ENCODE data around the gene FBLN2. TPM values are rescaled to one million over a fixed set of nuclear protein-coding genes. Genes with fewer than 3 reads are reported as not detected.

Gene FBLN2
- total RNA-seq, 4 donors from 2014 or later: 25.3 to 93.8 (median 47.6) TPM

GRCh38 chr3:13570391-13571194, 21.7 kb downstream of the FBLN2 start:
- no peaks in the 10 kb centered on the region for H3K9me3 ChIP-seq
- WGBS: 93% methylated on average over 2 of the region's 46 CpGs
- peaks cover 60% of the 10 kb centered on the region for H3K4me1 ChIP-seq
- H3K36me3 ChIP-seq: no peaks in the 10 kb centered on the region
- DNase-seq (ENCODE audit: low spot score in 2 of 2): no peak
- H3K27ac ChIP-seq: peak overlapping the region; percentile 39
- no peak overlapping the region for H3K4me3 ChIP-seq
- TF ChIP-seq CTCF (IDR thresholded peaks at IDR 0.05) (no peak), POLR2A (IDR thresholded peaks at IDR 0.05) (no peak), EP300 (IDR thresholded peaks at IDR 0.05) (no peak), POLR2AphosphoS5 (IDR thresholded peaks at IDR 0.05) (no peak)
- no peaks in the 10 kb centered on the region for H3K27me3 ChIP-seq

GRCh38 chr3:13571264-13571663, 22.3 kb downstream of the FBLN2 start:
- H3K27me3 ChIP-seq: no peaks in the 10 kb centered on the region
- H3K4me1 ChIP-seq: peaks cover 58% of the 10 kb centered on the region
- no peaks in the 10 kb centered on the region for H3K9me3 ChIP-seq
- peak in 1 of 2 donors; percentile 64 for DNase-seq (ENCODE audit: low spot score in 2 of 2)
- H3K27ac ChIP-seq: peak overlapping the region; percentile 47
- 70% methylated on average over 2 of the region's 11 CpGs for WGBS
- no peaks in the 10 kb centered on the region for H3K36me3 ChIP-seq
- TF ChIP-seq EP300 (IDR thresholded peaks at IDR 0.05) (no peak), POLR2AphosphoS5 (IDR thresholded peaks at IDR 0.05) (no peak), POLR2A (IDR thresholded peaks at IDR 0.05) (no peak), CTCF (IDR thresholded peaks at IDR 0.05) (no peak)
- no peak overlapping the region for H3K4me3 ChIP-seq

GRCh38 chr3:13571831-13572750, 23.2 kb downstream of the FBLN2 start:
- Histone ChIP-seq H3K4me3 (no peak overlapping the region), H3K27ac (peak overlapping the region; percentile 47), H3K27me3 (no peaks in the 10 kb centered on the region), H3K9me3 (no peaks in the 10 kb centered on the region), H3K4me1 (peaks cover 57% of the 10 kb centered on the region), H3K36me3 (no peaks in the 10 kb centered on the region)
- WGBS: 84% methylated on average over 7 of the region's 18 CpGs
- no peak for TF ChIP-seq CTCF (IDR thresholded peaks at IDR 0.05)
- no peak for TF ChIP-seq POLR2A (IDR thresholded peaks at IDR 0.05)
- no peak for TF ChIP-seq POLR2AphosphoS5 (IDR thresholded peaks at IDR 0.05)
- TF ChIP-seq EP300 (IDR thresholded peaks at IDR 0.05): no peak
- DNase-seq (ENCODE audit: low spot score in 2 of 2): peak in 1 of 2 donors; percentile 56

DNA sequence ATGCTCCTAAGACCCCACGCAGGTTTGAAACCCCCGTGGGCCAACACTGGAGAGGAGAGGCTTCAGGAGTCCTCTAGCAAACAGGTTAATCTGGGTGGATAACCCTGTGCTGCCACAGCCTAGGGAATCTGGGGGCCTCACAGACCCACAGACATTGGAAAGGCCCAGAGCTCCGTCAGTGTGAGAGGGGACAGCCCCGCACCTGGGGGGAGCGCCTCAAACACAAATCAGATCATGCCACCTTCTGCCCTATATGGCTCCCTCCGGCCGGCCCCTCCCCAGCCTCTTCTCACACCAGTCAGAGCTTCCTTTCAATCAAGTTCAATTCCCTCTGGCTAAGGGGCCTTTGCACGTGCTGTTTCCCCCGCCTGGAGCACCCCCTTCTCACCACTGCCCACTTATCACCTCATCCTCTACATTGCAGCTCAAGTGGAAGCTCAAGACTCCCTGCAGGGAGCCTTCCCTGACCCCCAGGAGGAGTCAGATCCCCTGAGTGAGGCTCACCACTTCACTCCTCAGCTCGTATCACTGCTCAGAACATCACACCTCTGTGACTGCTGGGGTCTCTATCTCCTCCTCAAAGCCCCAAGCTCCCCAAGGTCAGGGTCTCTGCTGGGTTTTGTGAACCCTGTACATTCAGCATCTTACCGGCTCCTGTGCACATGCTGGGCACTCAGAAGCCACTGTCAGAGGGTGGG, 24.1 kb downstream of the FBLN2 start:
- Histone ChIP-seq H3K27me3 (no peaks in the 10 kb centered on the region), H3K9me3 (no peaks in the 10 kb centered on the region), H3K4me1 (peaks cover 57% of the 10 kb centered on the region), H3K27ac (no peak overlapping the region), H3K4me3 (no peak overlapping the region), H3K36me3 (no peaks in the 10 kb centered on the region)
- TF ChIP-seq CTCF (IDR thresholded peaks at IDR 0.05) (no peak), POLR2AphosphoS5 (IDR thresholded peaks at IDR 0.05) (no peak), POLR2A (IDR thresholded peaks at IDR 0.05) (no peak), EP300 (IDR thresholded peaks at IDR 0.05) (no peak)
- DNase-seq (ENCODE audit: low spot score in 2 of 2): no peak
- WGBS: 96% methylated on average over 8 of the region's 11 CpGs

Measured in suprapubic skin (tissue), 4 donors.